NT2/D1 (cell line): ENCODE results near the gene PRG2.

Experiments used
- SUZ12 ChIP-seq: IDR thresholded peaks from 2 replicates; pipeline ENCODE4 v1.6.1; 2011; ENCODE audit not compliant: insufficient read length, insufficient read depth; ENCODE audit errors: extremely low read depth
- ZNF274 ChIP-seq: IDR thresholded peaks from 2 replicates; pipeline ENCODE4 v1.6.1; 2011; ENCODE audit warnings: mild to moderate bottlenecking, low read depth, low read length

- no peak for TF ChIP-seq ZNF274
- no peak for TF ChIP-seq SUZ12
Observed at GRCh38 chr11:57438345-57439285, 48.2 kb upstream of the PRG2 start.
